GM18508 (cell line): ENCODE measurements around the gene NFS1.

Experiments
- ATAC-seq: cut with Tn5 transposase; IDR thresholded peaks from one replicate; pipeline ENCODE4 v1.9.1; 2021; ENCODE audit warnings: moderate number of reproducible peaks; ENCODE audit not compliant: insufficient read depth, unreplicated experiment

The NFS1 gene

DNA sequence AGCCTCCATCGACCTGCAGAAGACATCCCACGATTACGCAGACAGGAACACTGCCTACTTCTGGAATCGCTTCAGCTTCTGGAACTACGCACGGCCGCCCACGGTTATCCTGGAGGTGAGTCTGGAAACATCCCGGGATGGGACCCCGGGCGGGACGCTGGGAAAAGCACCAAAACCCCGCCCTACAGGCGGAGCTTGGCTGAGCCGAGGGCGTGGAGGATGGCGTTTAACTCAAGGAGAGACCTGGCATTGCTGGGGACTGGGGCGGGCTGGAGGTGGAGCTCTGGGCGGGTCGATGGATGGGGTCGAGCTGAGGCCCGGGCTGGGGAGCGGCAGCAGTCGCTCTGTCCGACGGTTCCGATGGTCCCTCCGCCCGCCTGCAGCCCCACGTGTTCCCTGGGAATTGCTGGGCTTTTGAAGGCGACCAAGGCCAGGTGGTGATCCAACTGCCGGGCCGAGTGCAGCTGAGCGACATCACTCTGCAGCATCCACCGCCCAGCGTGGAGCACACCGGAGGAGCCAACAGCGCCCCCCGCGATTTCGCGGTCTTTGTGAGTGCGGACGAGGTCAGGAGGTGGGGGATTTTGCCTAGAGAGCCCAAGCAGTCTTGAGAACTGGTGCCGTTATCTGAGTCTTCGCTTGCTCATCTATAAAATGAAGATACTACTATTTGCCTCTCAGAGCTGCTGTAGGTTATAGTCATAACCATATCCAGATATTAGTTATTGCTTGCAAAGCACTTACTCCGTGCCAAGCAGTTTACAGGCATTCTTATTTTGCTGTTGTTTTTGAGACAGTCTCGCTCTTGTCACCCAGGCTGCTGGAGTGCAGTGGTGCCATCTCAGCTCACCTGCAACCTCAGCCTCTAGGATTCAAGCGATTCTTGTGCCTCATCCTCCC lies 79.7 kb downstream of the NFS1 start:
- ATAC-seq = no peak

DNA sequence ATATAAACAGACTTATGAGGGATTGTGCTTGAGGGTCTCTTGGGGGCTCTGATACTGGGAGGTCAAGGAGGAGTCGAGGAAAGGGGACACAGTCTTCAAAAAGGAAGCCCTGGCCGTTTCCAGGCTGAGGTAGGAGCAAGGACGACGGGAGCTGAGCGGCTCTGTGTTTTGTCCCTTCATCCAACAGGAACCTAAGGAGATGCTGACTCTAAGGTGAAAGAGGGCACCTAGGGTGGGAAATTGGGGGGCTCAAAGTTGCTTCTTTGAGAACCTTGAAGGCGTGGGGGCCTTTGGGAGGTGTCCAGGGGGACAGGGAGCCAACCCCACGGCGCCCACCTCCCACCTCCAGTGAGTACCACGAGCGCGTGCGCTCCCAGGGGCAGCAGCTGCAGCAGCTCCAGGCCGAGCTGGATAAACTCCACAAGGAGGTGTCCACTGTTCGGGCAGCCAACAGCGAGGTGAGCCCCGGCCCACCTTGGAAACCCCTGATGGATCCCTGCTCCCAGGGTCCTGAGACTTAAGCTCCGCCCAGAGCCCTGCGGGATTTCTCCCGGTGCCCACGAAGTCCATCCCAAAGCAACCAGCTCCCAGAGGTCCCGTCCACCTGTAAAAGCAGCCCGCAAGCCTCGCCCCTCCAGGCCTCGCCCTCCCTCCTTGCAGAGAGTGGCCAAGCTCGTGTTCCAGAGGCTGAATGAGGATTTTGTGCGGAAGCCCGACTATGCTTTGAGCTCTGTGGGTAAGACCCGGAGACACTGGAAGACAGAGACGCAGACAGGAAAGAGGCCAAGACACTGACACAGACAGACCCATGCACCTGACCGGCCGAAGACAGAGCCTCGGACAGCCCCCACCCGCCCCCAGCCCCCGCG lies 80.7 kb downstream of the NFS1 start:
- no peak for ATAC-seq
